ENCODE results near the gene RASAL2.

GRCh38 chr1:178341261-178341956 lies 247.5 kb downstream of the RASAL2 start:
- no peak for TF ChIP-seq CTCF (IDR thresholded peaks at IDR 0.05; ENCODE audit: low read depth, low read length)
- no peak for TF ChIP-seq EZH2phosphoT487 (IDR thresholded peaks at IDR 0.05; ENCODE audit: low read depth)
